Liver (tissue), 3 donors: ENCODE measurements around the gene OPRL1.

Experiments used
- GABPA ChIP-seq, 2 donors: IDR thresholded peaks in 1 of 2; conservative IDR thresholded peaks in 1 of 2; 2 replicates each; pipeline ENCODE4 v1.6.1; 2016; ENCODE audit warnings: antibody characterized with exemption in 2 of 2, mild to moderate bottlenecking in 1 of 2, moderate library complexity in 1 of 2
- HNF4G ChIP-seq: IDR thresholded peaks from 2 replicates; pipeline ENCODE4 v1.6.1; 2016; ENCODE audit warnings: antibody characterized with exemption
- JUND ChIP-seq, 2 donors: IDR thresholded peaks; 2 replicates each; pipeline ENCODE4 v1.6.1; 2016; ENCODE audit warnings: antibody characterized with exemption in 2 of 2
- RAD21 ChIP-seq, 2 donors: IDR thresholded peaks; 2 replicates each; pipeline ENCODE4 v1.6.1; 2016; ENCODE audit warnings: antibody characterized with exemption in 2 of 2, mild to moderate bottlenecking in 2 of 2
- REST ChIP-seq: IDR thresholded peaks from 2 replicates; pipeline ENCODE4 v1.6.1; 2016; ENCODE audit warnings: antibody characterized with exemption, mild to moderate bottlenecking
- RXRA ChIP-seq, 2 donors: IDR thresholded peaks; 2 replicates each; pipeline ENCODE4 v1.6.1; 2017 to 2018; ENCODE audit warnings: antibody characterized with exemption in 2 of 2, mild to moderate bottlenecking in 1 of 2
- TAF1 ChIP-seq: conservative IDR thresholded peaks from 2 replicates; pipeline ENCODE4 v1.6.1; 2016; ENCODE audit warnings: antibody characterized with exemption, mild to moderate bottlenecking
- YY1 ChIP-seq: IDR thresholded peaks from 2 replicates; pipeline ENCODE4 v1.6.1; 2016; ENCODE audit warnings: antibody characterized with exemption, mild to moderate bottlenecking
- TF ChIP-seq, protein P1 (sequence below): fragments of 150-350 bp; IDR thresholded peaks from 2 replicates; pipeline ENCODE4 v1.5.1; 2017; ENCODE audit warnings: improper control_type of control experiment, low read depth, low read length; ENCODE audit not compliant: missing input control
- TF ChIP-seq, protein P2 (sequence below): IDR thresholded peaks from 2 replicates; pipeline ENCODE4 v1.6.1; 2016; ENCODE audit warnings: antibody characterized with exemption
- TF ChIP-seq, protein P3 (sequence below): IDR thresholded peaks from 2 replicates; pipeline ENCODE4 v1.6.1; 2016; ENCODE audit warnings: antibody characterized with exemption
- donor health status: healthy.
- donor health status: healthy.

GRCh38 chr20:64093013-64093503 lies 13.2 kb downstream of the OPRL1 start:
- TF ChIP-seq, protein P1, sequence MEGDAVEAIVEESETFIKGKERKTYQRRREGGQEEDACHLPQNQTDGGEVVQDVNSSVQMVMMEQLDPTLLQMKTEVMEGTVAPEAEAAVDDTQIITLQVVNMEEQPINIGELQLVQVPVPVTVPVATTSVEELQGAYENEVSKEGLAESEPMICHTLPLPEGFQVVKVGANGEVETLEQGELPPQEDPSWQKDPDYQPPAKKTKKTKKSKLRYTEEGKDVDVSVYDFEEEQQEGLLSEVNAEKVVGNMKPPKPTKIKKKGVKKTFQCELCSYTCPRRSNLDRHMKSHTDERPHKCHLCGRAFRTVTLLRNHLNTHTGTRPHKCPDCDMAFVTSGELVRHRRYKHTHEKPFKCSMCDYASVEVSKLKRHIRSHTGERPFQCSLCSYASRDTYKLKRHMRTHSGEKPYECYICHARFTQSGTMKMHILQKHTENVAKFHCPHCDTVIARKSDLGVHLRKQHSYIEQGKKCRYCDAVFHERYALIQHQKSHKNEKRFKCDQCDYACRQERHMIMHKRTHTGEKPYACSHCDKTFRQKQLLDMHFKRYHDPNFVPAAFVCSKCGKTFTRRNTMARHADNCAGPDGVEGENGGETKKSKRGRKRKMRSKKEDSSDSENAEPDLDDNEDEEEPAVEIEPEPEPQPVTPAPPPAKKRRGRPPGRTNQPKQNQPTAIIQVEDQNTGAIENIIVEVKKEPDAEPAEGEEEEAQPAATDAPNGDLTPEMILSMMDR = no peak
- TF ChIP-seq TAF1 (no peak), YY1 (no peak), HNF4G (no peak), RXRA (IDR thresholded peaks at IDR 0.05) (no peak), REST (no peak), JUND (IDR thresholded peaks at IDR 0.05) (no peak), GABPA (IDR thresholded peaks at IDR 0.05 in 1 of 2, conservative IDR thresholded peaks at IDR 0.05 in 1 of 2) (no peak), RAD21 (IDR thresholded peaks at IDR 0.05) (no peak)
- TF ChIP-seq, protein P2, sequence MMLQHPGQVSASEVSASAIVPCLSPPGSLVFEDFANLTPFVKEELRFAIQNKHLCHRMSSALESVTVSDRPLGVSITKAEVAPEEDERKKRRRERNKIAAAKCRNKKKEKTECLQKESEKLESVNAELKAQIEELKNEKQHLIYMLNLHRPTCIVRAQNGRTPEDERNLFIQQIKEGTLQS = no peak
- TF ChIP-seq, protein P3, sequence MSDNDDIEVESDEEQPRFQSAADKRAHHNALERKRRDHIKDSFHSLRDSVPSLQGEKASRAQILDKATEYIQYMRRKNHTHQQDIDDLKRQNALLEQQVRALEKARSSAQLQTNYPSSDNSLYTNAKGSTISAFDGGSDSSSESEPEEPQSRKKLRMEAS = no peak
